HepG2 (cell line): Measurements from ENCODE around the gene EPB41L1. TPM values are rescaled to one million over a fixed set of nuclear protein-coding genes. Genes with fewer than 3 reads are reported as not detected.

Experiments
- FOSL2 ChIP-seq: sonication (generic); formaldehyde crosslinking; IDR thresholded peaks from 2 replicates; pipeline ENCODE4 v1.4.0; 2020; ENCODE audit warnings: missing genetic modification reagents
- NCOA1 ChIP-seq: sonication (generic); formaldehyde crosslinking; IDR thresholded peaks from 2 replicates; pipeline ENCODE4 v1.9.0; 2021; ENCODE audit warnings: missing genetic modification reagents
- NCOA5 ChIP-seq: sonication (generic); formaldehyde crosslinking; IDR thresholded peaks from 2 replicates; pipeline ENCODE4 v1.4.0; 2020; ENCODE audit warnings: missing genetic modification reagents
- NFAT5 ChIP-seq: sonication (generic); formaldehyde crosslinking; IDR thresholded peaks from 2 replicates; pipeline ENCODE4 v1.4.0; 2020; ENCODE audit warnings: missing genetic modification reagents
- NFKBIZ ChIP-seq: IDR thresholded peaks from 2 replicates; pipeline ENCODE4 v1.6.1; 2018; ENCODE audit warnings: missing genetic modification reagents, missing compliant biosample characterization
- THYN1 ChIP-seq: sonication (generic); formaldehyde crosslinking; IDR thresholded peaks from 2 replicates; pipeline ENCODE4 v1.8.1; 2023; ENCODE audit warnings: low read depth, mild to moderate bottlenecking, moderate library complexity, missing genetic modification reagents, borderline replicate concordance
- ZFX ChIP-seq: sonication (generic); formaldehyde crosslinking; IDR thresholded peaks from 2 replicates; pipeline ENCODE4 v1.4.0; 2020; ENCODE audit warnings: mild to moderate bottlenecking, low read depth, missing genetic modification reagents, moderate library complexity
- ZNF484 ChIP-seq: sonication (generic); formaldehyde crosslinking; IDR thresholded peaks from 2 replicates; pipeline ENCODE4 v1.5.1; 2020; ENCODE audit warnings: mild to moderate bottlenecking, low read depth, missing genetic modification reagents, borderline replicate concordance
- ZNF562 ChIP-seq: sonication (generic); formaldehyde crosslinking; IDR thresholded peaks from 2 replicates; pipeline ENCODE4 v1.8.0; 2022; ENCODE audit warnings: missing genetic modification reagents, borderline replicate concordance
- ZNF563 ChIP-seq: sonication (generic); formaldehyde crosslinking; IDR thresholded peaks from 2 replicates; pipeline ENCODE4 v1.8.0; 2022; ENCODE audit warnings: mild to moderate bottlenecking, moderate library complexity, missing genetic modification reagents
- ZNF570 ChIP-seq: sonication (generic); formaldehyde crosslinking; IDR thresholded peaks from 2 replicates; pipeline ENCODE4 v1.4.0; 2020; ENCODE audit warnings: mild to moderate bottlenecking, missing genetic modification reagents, borderline replicate concordance
- ZNF780A ChIP-seq: sonication (generic); formaldehyde crosslinking; IDR thresholded peaks from 2 replicates; pipeline ENCODE4 v1.8.0; 2022; ENCODE audit warnings: mild to moderate bottlenecking, missing genetic modification reagents, moderate library complexity
- polyA plus RNA-seq, 8 experiments: library from polyadenylated mRNA; depleted of rRNA in 3 of 8; stranded (reverse) in 7 of 8; unstranded in 1 of 8; fragments of >200 nt; fragmentation: Illumina TruSeq in 4 of 8; extraction: Trizol in 4 of 8; gene quantifications; 2 replicates each; pipeline versions ENCODE4 v1.2.1 to v1.2.3, GENCODE V29; 2011 to 2016; ENCODE audit warnings: low read depth in 4 of 8, missing spikeins in 1 of 8, mixed read lengths in 1 of 8; ENCODE audit not compliant: insufficient read depth in 1 of 8
- total RNA-seq, 5 experiments: library from RNA; depleted of rRNA; stranded (reverse); fragments of >200 nt; fragmentation: Illumina TruSeq; extraction: Trizol; gene quantifications; 2 replicates each; pipeline ENCODE4 v1.2.3, GENCODE V29; 2016; ENCODE audit warnings: low read depth in 1 of 5
- TF ChIP-seq, protein P1 (sequence below): sonication (generic); formaldehyde crosslinking; IDR thresholded peaks from 2 replicates; pipeline ENCODE4 v1.8.1; 2023; ENCODE audit warnings: mild to moderate bottlenecking, missing genetic modification reagents
- TF ChIP-seq, protein P2 (sequence below): sonication (generic); formaldehyde crosslinking; IDR thresholded peaks from 2 replicates; pipeline ENCODE4 v1.8.1; 2023; ENCODE audit warnings: mild to moderate bottlenecking, missing genetic modification reagents

Gene EPB41L1
- total and polyA plus RNA-seq, 2 of the 13 experiments (the other 11 are each of a cell fraction or from before 2014, with no cell fraction given), result 16.7 to 39.0 TPM

DNA sequence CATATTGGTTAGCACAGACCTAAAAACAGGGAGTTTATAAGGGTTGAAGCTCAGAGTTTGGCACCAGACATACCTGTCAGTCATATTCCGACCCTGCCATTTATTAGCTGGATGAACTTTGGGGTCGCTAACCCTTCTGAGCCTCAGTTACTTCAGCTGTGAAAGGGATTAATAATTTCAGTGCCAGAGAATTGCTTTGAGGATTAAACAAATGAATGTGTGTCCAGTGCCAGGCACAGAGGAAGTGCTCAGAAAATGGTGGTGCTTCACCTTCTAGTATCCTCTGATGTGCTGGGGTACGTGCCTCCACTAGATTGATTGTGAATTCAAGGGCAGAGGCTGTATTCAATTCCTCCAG, 4.1 kb upstream of the EPB41L1 start (continued):
- no peak for TF ChIP-seq ZNF563
- TF ChIP-seq NCOA1 (CRISPR knock-in tag), result 0 out of 2 replicates have a peak, but pooled peaks have one; percentile 63
- TF ChIP-seq, protein P1, sequence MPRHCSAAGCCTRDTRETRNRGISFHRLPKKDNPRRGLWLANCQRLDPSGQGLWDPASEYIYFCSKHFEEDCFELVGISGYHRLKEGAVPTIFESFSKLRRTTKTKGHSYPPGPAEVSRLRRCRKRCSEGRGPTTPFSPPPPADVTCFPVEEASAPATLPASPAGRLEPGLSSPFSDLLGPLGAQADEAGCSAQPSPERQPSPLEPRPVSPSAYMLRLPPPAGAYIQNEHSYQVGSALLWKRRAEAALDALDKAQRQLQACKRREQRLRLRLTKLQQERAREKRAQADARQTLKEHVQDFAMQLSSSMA (CRISPR knock-in tag), result no peak
- TF ChIP-seq FOSL2 (CRISPR knock-in tag), result no peak
- no peak for TF ChIP-seq ZFX (CRISPR knock-in tag)
- TF ChIP-seq THYN1 (CRISPR knock-in tag), result peak; percentile 75; the same call in 1 of the 2 replicates
- TF ChIP-seq NFAT5 (CRISPR knock-in tag), result 0 out of 2 replicates have a peak, but pooled peaks have one; percentile 34
- TF ChIP-seq ZNF780A (CRISPR knock-in tag), result no peak
- TF ChIP-seq ZNF484, result no peak
- no peak for TF ChIP-seq ZNF570
- no peak for TF ChIP-seq NFKBIZ (CRISPR knock-in tag)
- TF ChIP-seq, protein P2, sequence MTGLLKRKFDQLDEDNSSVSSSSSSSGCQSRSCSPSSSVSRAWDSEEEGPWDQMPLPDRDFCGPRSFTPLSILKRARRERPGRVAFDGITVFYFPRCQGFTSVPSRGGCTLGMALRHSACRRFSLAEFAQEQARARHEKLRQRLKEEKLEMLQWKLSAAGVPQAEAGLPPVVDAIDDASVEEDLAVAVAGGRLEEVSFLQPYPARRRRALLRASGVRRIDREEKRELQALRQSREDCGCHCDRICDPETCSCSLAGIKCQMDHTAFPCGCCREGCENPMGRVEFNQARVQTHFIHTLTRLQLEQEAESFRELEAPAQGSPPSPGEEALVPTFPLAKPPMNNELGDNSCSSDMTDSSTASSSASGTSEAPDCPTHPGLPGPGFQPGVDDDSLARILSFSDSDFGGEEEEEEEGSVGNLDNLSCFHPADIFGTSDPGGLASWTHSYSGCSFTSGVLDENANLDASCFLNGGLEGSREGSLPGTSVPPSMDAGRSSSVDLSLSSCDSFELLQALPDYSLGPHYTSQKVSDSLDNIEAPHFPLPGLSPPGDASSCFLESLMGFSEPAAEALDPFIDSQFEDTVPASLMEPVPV, result 0 out of 2 replicates have a peak, but pooled peaks have one; percentile 44
- no peak for TF ChIP-seq ZNF562 (CRISPR knock-in tag)
- TF ChIP-seq NCOA5, result no peak
